ENCODE results near the gene TPD52L1.

TPD52L1 gene

GRCh38 chr6:125255201-125255600, 101.6 kb downstream of the TPD52L1 start:
- no peak for DNase-seq (ENCODE audit: extremely low read depth, insufficient read length)
- Histone ChIP-seq H3K36me3 (ENCODE audit: control insufficient read depth, insufficient read depth, low read length) (no peaks in the 10 kb centered on the region), H3K4me3 (replicated peaks; ENCODE audit: low read depth, low read length) (no peak overlapping the region), H3K27me3 (replicated peaks; ENCODE audit: control insufficient read depth, insufficient read depth, low read length) (no peaks in the 10 kb centered on the region; the same call in 1 of the 2 replicates)
- TF ChIP-seq CTCF (IDR thresholded peaks at IDR 0.05; ENCODE audit: insufficient read depth, low read length, poor library complexity, severe bottlenecking): no peak

GRCh38 chr6:125257351-125257750, 103.8 kb downstream of the TPD52L1 start:
- DNase-seq (ENCODE audit: extremely low read depth, insufficient read length): no peak
- no peaks in the 10 kb centered on the region for H3K36me3 ChIP-seq (ENCODE audit: control insufficient read depth, insufficient read depth, low read length)
- no peak for TF ChIP-seq CTCF (IDR thresholded peaks at IDR 0.05; ENCODE audit: insufficient read depth, low read length, poor library complexity, severe bottlenecking)
- H3K27me3 ChIP-seq (replicated peaks; ENCODE audit: control insufficient read depth, insufficient read depth, low read length): no peaks in the 10 kb centered on the region; the same call in 1 of the 2 replicates
- H3K4me3 ChIP-seq (replicated peaks; ENCODE audit: low read depth, low read length): no peak overlapping the region

GRCh38 chr6:125258651-125259353, 105.2 kb downstream of the TPD52L1 start:
- no peaks in the 10 kb centered on the region for H3K36me3 ChIP-seq (ENCODE audit: control insufficient read depth, insufficient read depth, low read length)
- H3K4me3 ChIP-seq (replicated peaks; ENCODE audit: low read depth, low read length): no peak overlapping the region
- H3K27me3 ChIP-seq (replicated peaks; ENCODE audit: control insufficient read depth, insufficient read depth, low read length): no peaks in the 10 kb centered on the region; the same call in 1 of the 2 replicates
- DNase-seq (ENCODE audit: extremely low read depth, insufficient read length): no peak
- no peak for TF ChIP-seq CTCF (IDR thresholded peaks at IDR 0.05; ENCODE audit: insufficient read depth, low read length, poor library complexity, severe bottlenecking)

- Histone ChIP-seq H3K36me3 (ENCODE audit: control insufficient read depth, insufficient read depth, low read length) (no peaks in the 10 kb centered on the region), H3K27me3 (replicated peaks; ENCODE audit: control insufficient read depth, insufficient read depth, low read length) (no peaks in the 10 kb centered on the region; the same call in 1 of the 2 replicates), H3K4me3 (replicated peaks; ENCODE audit: low read depth, low read length) (no peak overlapping the region)
- DNase-seq (ENCODE audit: extremely low read depth, insufficient read length): no peak
- no peak for TF ChIP-seq CTCF (IDR thresholded peaks at IDR 0.05; ENCODE audit: insufficient read depth, low read length, poor library complexity, severe bottlenecking)
Observed at GRCh38 chr6:125259354-125259736, 105.8 kb downstream of the TPD52L1 start.

- TF ChIP-seq CTCF (IDR thresholded peaks at IDR 0.05; ENCODE audit: insufficient read depth, low read length, poor library complexity, severe bottlenecking): no peak
- no peak overlapping the region for H3K4me3 ChIP-seq (replicated peaks; ENCODE audit: low read depth, low read length)
- no peaks in the 10 kb centered on the region for H3K36me3 ChIP-seq (ENCODE audit: control insufficient read depth, insufficient read depth, low read length)
- no peak for DNase-seq (ENCODE audit: extremely low read depth, insufficient read length)
- no peaks in the 10 kb centered on the region for H3K27me3 ChIP-seq (replicated peaks; ENCODE audit: control insufficient read depth, insufficient read depth, low read length)
Observed at GRCh38 chr6:125262016-125263013, 108.7 kb downstream of the TPD52L1 start.

Measured in GM06990 (cell line).